Gastrocnemius medialis (tissue), 4 donors: ENCODE measurements around the gene ADGRE1.

Experiments used
- POLR2A ChIP-seq, 2 donors: fragments of 450-650 bp; IDR thresholded peaks; one replicate each; pipeline ENCODE4 v1.6.1; 2017; ENCODE audit warnings: antibody characterized with exemption in 2 of 2, mild to moderate bottlenecking in 2 of 2, moderate library complexity in 2 of 2
- TF ChIP-seq, protein P1 (sequence below), 5 experiments: fragments of 450-650 bp in 3 of 5; fragments of 200-600 bp in 2 of 5; sonication (generic) in 2 of 5; IDR thresholded peaks in 4 of 5; conservative IDR thresholded peaks in 1 of 5; 1 replicate in 4 of 5; 2 replicates in 1 of 5; pipeline ENCODE4 v1.5.1; 2016 to 2019; ENCODE audit warnings: antibody characterized with exemption in 5 of 5, mild to moderate bottlenecking in 3 of 5, moderate library complexity in 3 of 5

DNA sequence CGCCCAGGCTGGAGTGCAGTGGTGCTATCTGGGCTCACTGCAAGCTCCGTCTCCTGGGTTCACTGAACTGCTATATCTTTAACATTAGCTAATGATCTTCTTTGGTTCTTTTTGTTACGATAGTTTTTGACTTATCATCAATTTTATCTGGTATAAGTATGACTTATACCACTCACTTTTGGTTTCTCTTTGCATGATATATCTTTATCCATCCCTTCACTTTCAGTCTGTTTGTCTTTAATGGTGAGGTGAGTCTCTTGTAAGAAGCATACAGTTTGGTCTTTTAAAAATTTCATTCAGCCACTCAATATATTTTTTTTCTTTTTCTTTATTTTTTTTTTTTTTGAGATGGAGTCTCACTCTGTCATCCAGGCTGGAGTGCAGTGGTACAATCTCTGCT is 58.4 kb downstream of the ADGRE1 start:
- TF ChIP-seq, protein P1, sequence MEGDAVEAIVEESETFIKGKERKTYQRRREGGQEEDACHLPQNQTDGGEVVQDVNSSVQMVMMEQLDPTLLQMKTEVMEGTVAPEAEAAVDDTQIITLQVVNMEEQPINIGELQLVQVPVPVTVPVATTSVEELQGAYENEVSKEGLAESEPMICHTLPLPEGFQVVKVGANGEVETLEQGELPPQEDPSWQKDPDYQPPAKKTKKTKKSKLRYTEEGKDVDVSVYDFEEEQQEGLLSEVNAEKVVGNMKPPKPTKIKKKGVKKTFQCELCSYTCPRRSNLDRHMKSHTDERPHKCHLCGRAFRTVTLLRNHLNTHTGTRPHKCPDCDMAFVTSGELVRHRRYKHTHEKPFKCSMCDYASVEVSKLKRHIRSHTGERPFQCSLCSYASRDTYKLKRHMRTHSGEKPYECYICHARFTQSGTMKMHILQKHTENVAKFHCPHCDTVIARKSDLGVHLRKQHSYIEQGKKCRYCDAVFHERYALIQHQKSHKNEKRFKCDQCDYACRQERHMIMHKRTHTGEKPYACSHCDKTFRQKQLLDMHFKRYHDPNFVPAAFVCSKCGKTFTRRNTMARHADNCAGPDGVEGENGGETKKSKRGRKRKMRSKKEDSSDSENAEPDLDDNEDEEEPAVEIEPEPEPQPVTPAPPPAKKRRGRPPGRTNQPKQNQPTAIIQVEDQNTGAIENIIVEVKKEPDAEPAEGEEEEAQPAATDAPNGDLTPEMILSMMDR (IDR thresholded peaks at IDR 0.05 in 4 of 5, conservative IDR thresholded peaks at IDR 0.05 in 1 of 5): no peak
- no peak for TF ChIP-seq POLR2A (IDR thresholded peaks at IDR 0.05)
